Natural killer cell treated with Interleukin-12 subunit alpha and Interleukin-12 subunit beta and Interleukin-15 and Interleukin-18, amount 100 ng/mL, for 72 hours (primary cell): Measurements from ENCODE around the gene EXOSC5. TPM values are rescaled to one million over a fixed set of nuclear protein-coding genes. Genes with fewer than 3 reads are reported as not detected.
A peak's percentile ranks its signal among the peaks of the same experiment; 100 is the strongest.
"Not testable (repeated sequence)": the region's sequence is repeated elsewhere in the genome, so short reads cannot be mapped to it uniquely, and the experiment has no call there.

ENCODE experiments used
- ATAC-seq, 2 donors: fragments of 150-1000 bp; cut with Tn5 transposase in 1 of 2; sonication (Bioruptor Pico), chemical (Tn5 transposase) in 1 of 2; 2 replicates each; pipeline ENCODE4 v1.10.0; 2021
- DNase-seq: peaks from one replicate; pipeline ENCODE4 v3.0.0; 2022; ENCODE audit warnings: low spot score
- H3K27ac Mint-ChIP-seq, 2 donors: 1 replicate in 1 of 2; 2 replicates in 1 of 2; pipeline ENCODE4 v1.8.0; 2022; ENCODE audit warnings: mixed read lengths in 2 of 2, mild to moderate bottlenecking in 1 of 2, moderate library complexity in 1 of 2
- H3K27me3 Mint-ChIP-seq, 2 donors: 1 replicate in 1 of 2; 2 replicates in 1 of 2; pipeline ENCODE4 v1.8.0; 2022; ENCODE audit warnings: mixed read lengths in 2 of 2
- H3K36me3 Mint-ChIP-seq: one replicate; pipeline ENCODE4 v1.8.0; 2022; ENCODE audit warnings: mixed read lengths
- H3K4me1 Mint-ChIP-seq, 2 donors: 1 replicate in 1 of 2; 2 replicates in 1 of 2; pipeline ENCODE4 v1.8.0; 2022; ENCODE audit warnings: low read depth in 2 of 2, mixed read lengths in 2 of 2, mild to moderate bottlenecking in 1 of 2
- H3K4me3 Mint-ChIP-seq: one replicate; pipeline ENCODE4 v1.8.0; 2022; ENCODE audit warnings: mixed read lengths
- H3K9me3 Mint-ChIP-seq: 2 replicates; pipeline ENCODE4 v1.8.0; 2022; ENCODE audit warnings: mixed read lengths
- total RNA-seq, 2 donors: library from RNA; stranded (reverse); gene quantifications; one replicate each; pipeline ENCODE4 v1.2.3, GENCODE V29; 2022

EXOSC5 gene
- total RNA-seq, 2 donors from 2014 or later: 31.5 to 56.6 TPM

- Mint-ChIP-seq H3K27me3 (no peaks in the 10 kb centered on the region), H3K9me3 (no peaks in the 10 kb centered on the region), H3K36me3 (no peaks in the 10 kb centered on the region), H3K4me3 (no peak overlapping the region), H3K27ac (no peak overlapping the region), H3K4me1 (no peaks in the 10 kb centered on the region)
- ATAC-seq (no peak), DNase-seq (no peak)
These were observed 12.8 kb downstream of the EXOSC5 start for GRCh38 chr19:41384351-41384750.

- not testable (repeated sequence) for H3K36me3 Mint-ChIP-seq, ATAC-seq, H3K4me3 Mint-ChIP-seq, H3K9me3 Mint-ChIP-seq, H3K4me1 Mint-ChIP-seq, H3K27me3 Mint-ChIP-seq, H3K27ac Mint-ChIP-seq, DNase-seq
These were observed 15.6 kb downstream of the EXOSC5 start for GRCh38 chr19:41381536-41381935.

- Mint-ChIP-seq H3K4me3 (no peak overlapping the region), H3K4me1 (peaks cover 12 to 13% of the 10 kb centered on the region in 2 donors), H3K36me3 (no peaks in the 10 kb centered on the region), H3K27ac (no peak overlapping the region), H3K9me3 (no peaks in the 10 kb centered on the region), H3K27me3 (no peaks in the 10 kb centered on the region)
- ATAC-seq (no peak), DNase-seq (no peak)
These were observed 19.0 kb downstream of the EXOSC5 start for GRCh38 chr19:41377977-41378709.

- Mint-ChIP-seq H3K9me3 (no peaks in the 10 kb centered on the region), H3K27ac (peak overlapping the region; percentile 8 to 42), H3K36me3 (no peaks in the 10 kb centered on the region), H3K4me1 (peaks cover 12 to 13% of the 10 kb centered on the region in 2 donors), H3K27me3 (no peaks in the 10 kb centered on the region), H3K4me3 (peak overlapping the region; percentile 84)
- ATAC-seq (peak; percentile 50 to 59), DNase-seq (no peak)
These were observed 20.2 kb downstream of the EXOSC5 start for GRCh38 chr19:41376998-41377365.

GRCh38 chr19:41376241-41376997 lies 20.7 kb downstream of the EXOSC5 start, which contains the start of gene TMEM91:
TMEM91 (plus strand) TSS chr19:41376533; CDS start chr19:41378310, 1,777 bp downstream.
- Mint-ChIP-seq H3K4me3 (peak within 1 kb of the TSS; percentile 84), H3K36me3 (no peaks in the 10 kb centered on the region), H3K9me3 (no peaks in the 10 kb centered on the region), H3K27ac (peak within 1 kb of the TSS; percentile 8 to 48), H3K4me1 (peaks cover 13 to 15% of the 10 kb centered on the region in 2 donors), H3K27me3 (no peaks in the 10 kb centered on the region)
- DNase-seq: no peak
- ATAC-seq: peak; percentile 48 to 68

- Mint-ChIP-seq H3K4me3 (no peak overlapping the region), H3K9me3 (no peaks in the 10 kb centered on the region), H3K4me1 (peaks cover 13 to 18% of the 10 kb centered on the region in 2 donors), H3K27ac (no peak overlapping the region), H3K36me3 (no peaks in the 10 kb centered on the region), H3K27me3 (no peaks in the 10 kb centered on the region)
- ATAC-seq: no peak
- DNase-seq: no peak
These were observed 23.2 kb downstream of the EXOSC5 start for GRCh38 chr19:41373993-41374392.

GRCh38 chr19:41372501-41372900 lies 24.7 kb downstream of the EXOSC5 start:
- Mint-ChIP-seq H3K4me1 (peaks cover 13 to 18% of the 10 kb centered on the region in 2 donors), H3K4me3 (no peak overlapping the region), H3K27ac (no peak overlapping the region), H3K9me3 (no peaks in the 10 kb centered on the region), H3K36me3 (no peaks in the 10 kb centered on the region), H3K27me3 (no peaks in the 10 kb centered on the region)
- DNase-seq (no peak), ATAC-seq (no peak)

GRCh38 chr19:41371541-41371940 lies 25.6 kb downstream of the EXOSC5 start:
- Mint-ChIP-seq H3K4me3 (no peak overlapping the region), H3K27ac (no peak overlapping the region), H3K9me3 (no peaks in the 10 kb centered on the region), H3K4me1 (peaks cover 6 to 13% of the 10 kb centered on the region in 2 donors), H3K36me3 (no peaks in the 10 kb centered on the region), H3K27me3 (no peaks in the 10 kb centered on the region)
- DNase-seq: no peak
- no peak for ATAC-seq

- ATAC-seq, H3K27ac Mint-ChIP-seq, H3K4me3 Mint-ChIP-seq, H3K27me3 Mint-ChIP-seq, H3K9me3 Mint-ChIP-seq, H3K36me3 Mint-ChIP-seq, DNase-seq: not testable (repeated sequence)
- peaks cover 4 to 15% of the 10 kb centered on the region in 2 donors for H3K4me1 Mint-ChIP-seq
These were observed 26.0 kb downstream of the EXOSC5 start for GRCh38 chr19:41371119-41371518.

GRCh38 chr19:41369769-41370168 lies 27.4 kb downstream of the EXOSC5 start:
- no peak overlapping the region for H3K4me3 Mint-ChIP-seq
- H3K27ac Mint-ChIP-seq: no peak overlapping the region
- H3K9me3 Mint-ChIP-seq: no peaks in the 10 kb centered on the region
- DNase-seq (no peak), ATAC-seq (no peak)
- no peaks in the 10 kb centered on the region for H3K27me3 Mint-ChIP-seq
- peaks cover 0 to 12% of the 10 kb centered on the region in 2 donors for H3K4me1 Mint-ChIP-seq
- no peaks in the 10 kb centered on the region for H3K36me3 Mint-ChIP-seq

GRCh38 chr19:41367848-41368301 lies 29.3 kb downstream of the EXOSC5 start:
- H3K27me3 Mint-ChIP-seq: no peaks in the 10 kb centered on the region
- H3K4me1 Mint-ChIP-seq: peaks cover 12 to 19% of the 10 kb centered on the region in 2 donors
- ATAC-seq: no peak
- DNase-seq: no peak
- no peaks in the 10 kb centered on the region for H3K9me3 Mint-ChIP-seq
- no peak overlapping the region for H3K4me3 Mint-ChIP-seq
- H3K27ac Mint-ChIP-seq: no peak overlapping the region
- H3K36me3 Mint-ChIP-seq: no peaks in the 10 kb centered on the region

GRCh38 chr19:41366089-41366488 lies 31.1 kb downstream of the EXOSC5 start:
- Mint-ChIP-seq H3K27me3 (no peaks in the 10 kb centered on the region), H3K27ac (peak overlapping the region; percentile 18 to 45), H3K9me3 (no peaks in the 10 kb centered on the region), H3K4me3 (peak overlapping the region; percentile 52), H3K36me3 (no peaks in the 10 kb centered on the region), H3K4me1 (peaks cover 12 to 18% of the 10 kb centered on the region in 2 donors)
- ATAC-seq (no peak), DNase-seq (no peak)

- Mint-ChIP-seq H3K4me3 (peak overlapping the region; percentile 97), H3K36me3 (no peaks in the 10 kb centered on the region), H3K27me3 (no peaks in the 10 kb centered on the region), H3K9me3 (no peaks in the 10 kb centered on the region), H3K4me1 (peaks cover 12 to 18% of the 10 kb centered on the region in 2 donors), H3K27ac (peak overlapping the region; percentile 97 to 98)
- no peak for ATAC-seq
- DNase-seq: no peak
These were observed 32.4 kb downstream of the EXOSC5 start for GRCh38 chr19:41364524-41365391.
